COLO829 (cell line): Measurements from ENCODE around the gene APBB2.

ENCODE experiments used
- DNase-seq: peaks from one replicate; pipeline ENCODE4 v3.0.0; 2012; ENCODE audit warnings: low spot score

The APBB2 gene

DNA sequence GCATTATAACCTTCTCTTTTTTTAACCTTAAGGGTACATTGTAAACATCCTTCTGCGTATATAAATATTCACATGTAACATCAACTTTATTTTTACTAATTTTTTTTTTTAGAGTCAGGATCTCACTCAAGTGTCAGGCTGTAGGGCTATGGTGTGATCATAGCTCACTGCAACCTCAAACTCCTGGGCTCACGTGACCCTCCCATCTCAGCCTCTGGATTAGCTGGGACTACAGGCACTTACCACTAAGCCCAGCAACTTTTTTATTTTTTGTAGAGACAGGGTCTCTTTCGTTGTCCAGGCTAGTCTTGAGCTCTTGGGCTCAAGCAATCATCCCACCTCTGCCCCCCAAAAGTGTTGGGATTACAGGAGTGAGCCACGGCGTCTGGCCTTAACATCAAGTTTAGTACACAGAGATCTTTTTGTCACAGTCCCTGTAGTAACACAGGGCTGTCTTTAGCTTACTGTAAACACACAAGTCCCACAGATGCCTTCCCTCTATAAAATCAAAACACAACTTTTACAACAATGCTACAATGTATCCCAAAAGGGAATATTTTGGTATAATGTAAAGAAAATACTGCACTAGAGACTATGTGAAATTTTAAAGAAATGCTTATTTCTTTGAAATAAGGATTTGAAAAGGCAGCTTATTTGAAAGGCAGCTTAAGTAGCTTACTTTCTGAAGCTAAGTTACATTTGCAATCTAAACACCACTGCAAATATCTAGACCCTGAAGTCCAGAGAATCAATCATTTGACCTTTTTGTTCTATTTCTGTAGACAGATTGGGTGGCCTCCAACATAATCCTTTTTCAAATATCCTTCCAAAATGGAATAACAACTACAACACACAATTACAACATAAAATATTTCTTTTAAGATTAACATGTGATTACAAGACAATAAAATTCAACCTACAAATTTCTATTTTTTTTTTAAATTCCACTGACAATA is 116.0 kb downstream of the APBB2 start:
- no peak for DNase-seq

GRCh38 chr4:41095973-41096372 is 118.4 kb downstream of the APBB2 start:
- no peak for DNase-seq

- DNase-seq = no peak
These were observed 119.0 kb downstream of the APBB2 start for GRCh38 chr4:41095192-41095872.

DNA sequence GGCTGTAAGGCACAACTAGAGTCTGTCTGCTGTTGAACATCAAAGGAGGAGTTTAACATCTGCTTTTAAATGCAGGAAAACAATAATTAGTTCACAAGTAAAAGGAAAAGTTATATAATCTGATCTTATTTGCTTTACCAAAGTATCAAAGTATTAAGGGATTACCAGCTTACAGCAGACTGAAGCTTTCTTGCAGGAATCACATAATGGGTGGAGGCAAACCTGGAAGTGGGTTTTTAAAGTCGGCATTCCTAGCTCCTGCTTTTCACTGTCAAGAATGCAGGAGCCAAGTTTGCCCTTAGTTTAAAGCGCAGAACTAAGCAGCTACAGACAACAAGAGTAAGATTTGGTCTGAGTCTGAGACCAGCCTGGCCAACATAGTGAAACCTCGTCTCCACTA is 122.2 kb downstream of the APBB2 start:
- no peak for DNase-seq

DNA sequence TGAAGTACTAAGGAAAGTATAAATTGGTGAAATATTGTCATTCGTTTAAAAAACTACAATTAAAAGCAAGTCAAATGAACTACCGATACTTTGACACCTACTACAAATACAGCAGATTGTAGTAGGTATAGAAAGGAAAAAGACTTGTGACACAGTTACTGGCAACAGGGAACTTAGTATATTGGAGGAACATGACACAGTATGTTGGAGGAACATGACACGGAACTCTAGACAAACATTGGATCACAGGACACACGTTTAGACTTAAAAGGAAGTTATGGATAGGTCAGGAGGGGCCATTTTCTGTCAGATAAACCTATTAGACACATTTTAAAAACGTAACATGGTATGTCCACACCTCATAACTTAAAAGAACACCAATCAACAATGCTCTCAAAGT is 132.5 kb downstream of the APBB2 start:
- DNase-seq = no peak

GRCh38 chr4:41080976-41081375 is 133.4 kb downstream of the APBB2 start:
- no peak for DNase-seq

- peak; percentile 6 for DNase-seq
These were observed 134.3 kb downstream of the APBB2 start for GRCh38 chr4:41079881-41080560.

GRCh38 chr4:41077628-41078027 is 136.7 kb downstream of the APBB2 start:
- DNase-seq = no peak

DNA sequence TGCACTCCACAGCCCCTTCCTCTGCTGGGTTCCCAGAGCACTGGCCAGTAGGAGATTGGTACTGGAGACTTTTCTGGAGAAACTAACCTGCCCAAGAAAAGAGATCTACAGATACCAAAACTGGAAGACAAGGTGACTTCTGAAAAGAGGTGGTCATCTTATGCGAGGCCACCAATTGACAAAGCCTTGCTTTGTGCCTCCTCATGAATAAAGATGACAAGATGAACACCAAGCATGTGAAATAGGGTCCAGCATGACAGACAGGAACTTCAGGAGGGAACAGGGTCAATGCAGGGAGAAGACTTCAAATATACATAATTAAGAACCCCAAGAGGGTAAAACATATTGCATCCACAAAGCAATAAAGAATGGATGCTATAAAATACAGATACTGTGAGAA is 137.9 kb downstream of the APBB2 start:
- no peak for DNase-seq

GRCh38 chr4:41074215-41074614 is 140.1 kb downstream of the APBB2 start:
- DNase-seq = no peak

DNA sequence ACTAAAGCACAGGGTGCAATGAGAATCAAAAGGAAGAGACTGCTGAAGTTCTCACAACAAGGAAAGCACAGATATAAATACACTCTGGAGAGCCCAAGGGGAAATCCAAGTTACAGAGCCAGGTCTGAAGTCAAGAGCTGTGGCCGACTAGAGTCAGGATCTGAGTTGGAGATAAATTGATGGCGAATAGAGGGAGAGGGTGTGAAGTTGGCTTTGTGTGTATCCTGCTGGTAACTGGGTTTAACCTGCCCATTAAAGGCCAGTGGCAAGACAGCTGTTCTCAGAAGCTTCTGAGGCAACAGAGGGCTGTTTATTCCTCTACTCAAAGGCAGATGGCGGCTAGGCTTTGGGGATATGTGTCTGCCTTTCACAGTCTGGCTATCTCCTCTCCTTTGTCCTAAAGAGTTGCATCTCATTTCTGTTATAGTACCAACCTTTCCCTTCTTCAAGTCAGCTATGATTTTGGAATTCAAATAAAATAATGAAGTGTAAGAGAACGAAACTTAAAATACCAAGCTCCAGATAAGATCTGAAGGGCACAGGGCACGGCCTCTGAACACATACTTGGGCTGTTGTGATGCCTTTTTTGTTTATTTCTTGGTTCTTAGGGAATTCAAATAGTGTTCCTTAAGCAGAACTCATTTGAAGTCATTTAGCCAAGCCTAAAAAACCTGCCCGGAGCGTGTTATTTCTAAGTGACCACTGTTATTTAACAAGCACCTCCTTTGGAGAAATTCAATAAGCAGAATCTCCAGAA is 142.1 kb downstream of the APBB2 start:
- DNase-seq = no peak

DNA sequence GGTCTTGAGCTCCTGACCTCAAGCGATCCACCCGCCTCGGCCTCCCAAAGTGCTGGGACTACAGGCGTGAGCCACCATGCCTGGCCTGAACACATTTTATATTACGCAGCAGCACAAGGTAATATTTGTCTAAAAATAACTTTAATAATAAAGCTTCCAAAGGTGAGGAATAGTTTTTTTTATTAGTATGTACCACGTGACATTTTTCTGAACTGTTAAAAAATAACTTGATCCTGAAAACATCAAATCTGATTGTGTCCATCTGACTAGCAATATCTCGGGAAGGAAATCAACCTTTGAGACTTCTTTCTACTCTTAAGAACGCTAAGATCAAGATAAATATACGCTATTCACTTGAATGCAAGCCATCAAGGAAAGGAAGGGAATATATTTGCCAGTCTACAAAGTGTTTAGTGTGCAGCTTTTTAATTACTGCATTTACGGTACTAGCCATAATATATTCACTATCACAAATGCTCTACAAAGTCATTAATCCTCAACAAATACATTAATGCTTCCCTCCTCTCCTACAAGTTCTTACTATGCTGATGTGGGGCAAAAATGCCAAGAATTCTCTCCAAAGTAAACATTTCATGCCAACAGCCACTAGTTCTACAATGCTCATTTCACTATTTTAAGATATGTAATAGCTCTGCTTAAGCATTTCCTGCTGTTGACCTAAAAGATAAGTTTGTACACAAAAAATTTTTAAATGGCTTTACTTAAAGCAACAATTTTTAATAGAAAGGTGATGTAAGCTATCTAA is 143.6 kb downstream of the APBB2 start:
- no peak for DNase-seq

GRCh38 chr4:41069838-41070237 is 144.5 kb downstream of the APBB2 start:
- DNase-seq = no peak

GRCh38 chr4:41069257-41069656 is 145.1 kb downstream of the APBB2 start:
- no peak for DNase-seq

DNA sequence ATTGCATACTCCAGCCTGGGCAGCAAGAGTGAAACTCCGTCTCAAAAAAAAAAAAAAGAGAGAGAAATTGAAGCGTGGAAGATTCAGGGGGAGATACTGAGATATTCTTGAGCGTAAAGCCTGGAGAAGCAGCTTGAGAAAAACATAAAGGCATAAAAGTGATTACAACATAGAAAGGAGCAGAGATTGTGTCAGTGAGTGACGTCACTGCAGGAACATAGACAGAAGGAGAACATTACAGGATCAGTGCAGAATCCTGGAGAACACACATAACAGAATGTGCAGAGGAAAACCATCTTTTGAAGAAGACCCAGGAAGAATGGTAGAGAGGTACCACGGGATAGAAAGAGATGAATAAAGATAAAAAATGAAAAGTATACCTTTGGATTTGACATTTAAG is 147.0 kb downstream of the APBB2 start:
- DNase-seq = no peak

GRCh38 chr4:41066049-41066448 is 148.3 kb downstream of the APBB2 start:
- DNase-seq = no peak

DNA sequence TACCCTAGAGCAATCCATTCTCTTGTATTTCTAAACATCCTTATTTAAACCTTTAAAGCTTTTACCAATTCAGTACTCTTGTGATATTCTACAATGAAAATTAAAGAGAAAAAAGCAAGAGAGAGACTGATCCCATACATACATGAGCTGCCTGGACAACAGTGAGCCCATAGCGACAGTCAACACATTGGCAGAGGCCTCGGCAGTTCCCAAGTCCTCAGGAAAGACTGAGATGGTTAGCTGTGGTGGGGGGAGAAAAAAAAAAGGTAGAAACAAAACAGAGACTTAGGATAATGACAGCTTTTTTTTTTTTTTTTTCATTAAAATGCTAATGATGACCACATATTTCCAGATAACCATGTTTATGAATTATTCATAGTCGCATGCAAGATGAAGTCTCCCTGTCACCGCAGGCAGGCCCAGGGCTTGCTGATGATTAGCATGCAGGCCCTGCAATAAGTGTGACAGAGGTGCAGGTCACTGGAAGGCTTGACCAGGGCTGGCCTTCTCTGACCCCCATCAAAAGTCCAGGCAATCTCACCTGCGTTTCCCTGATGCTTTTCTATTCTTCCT is 148.8 kb downstream of the APBB2 start:
- DNase-seq = no peak

DNA sequence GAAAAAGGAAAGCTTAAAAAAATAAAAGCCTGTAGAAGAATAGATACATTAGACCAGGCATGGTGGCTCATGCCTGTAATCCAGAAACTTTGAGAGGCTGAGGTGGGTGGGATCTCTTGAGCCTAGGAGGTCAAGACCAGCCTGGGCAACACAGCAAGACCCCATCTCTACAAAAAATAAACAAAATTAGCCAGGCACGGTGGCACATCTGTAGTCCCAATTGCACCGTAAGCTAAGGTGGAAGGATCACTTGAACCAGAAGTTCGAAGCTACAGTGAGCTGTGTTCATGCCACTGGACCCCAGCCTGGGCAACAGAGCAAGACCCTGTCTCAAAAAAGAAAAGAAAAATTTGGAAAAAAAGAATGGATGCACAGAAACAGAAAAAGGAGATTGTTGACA is 149.4 kb downstream of the APBB2 start:
- no peak for DNase-seq

GRCh38 chr4:41061482-41062185 is 152.7 kb downstream of the APBB2 start:
- DNase-seq = no peak
